HG02588 (cell line): Measurements from ENCODE around the gene SNX24.
A peak's percentile ranks its signal among the peaks of the same experiment; 100 is the strongest.

Source experiments
- ATAC-seq: cut with Tn5 transposase; IDR thresholded peaks from one replicate; pipeline ENCODE4 v1.9.1; 2021; ENCODE audit warnings: mild to moderate bottlenecking, moderate library complexity; ENCODE audit not compliant: unreplicated experiment

Gene SNX24

GRCh38 chr5:122915717-122916461 lies 70.5 kb downstream of the SNX24 start:
- peak; percentile 88 for ATAC-seq

GRCh38 chr5:122916490-122916889 lies 71.1 kb downstream of the SNX24 start:
- ATAC-seq, result no peak

DNA sequence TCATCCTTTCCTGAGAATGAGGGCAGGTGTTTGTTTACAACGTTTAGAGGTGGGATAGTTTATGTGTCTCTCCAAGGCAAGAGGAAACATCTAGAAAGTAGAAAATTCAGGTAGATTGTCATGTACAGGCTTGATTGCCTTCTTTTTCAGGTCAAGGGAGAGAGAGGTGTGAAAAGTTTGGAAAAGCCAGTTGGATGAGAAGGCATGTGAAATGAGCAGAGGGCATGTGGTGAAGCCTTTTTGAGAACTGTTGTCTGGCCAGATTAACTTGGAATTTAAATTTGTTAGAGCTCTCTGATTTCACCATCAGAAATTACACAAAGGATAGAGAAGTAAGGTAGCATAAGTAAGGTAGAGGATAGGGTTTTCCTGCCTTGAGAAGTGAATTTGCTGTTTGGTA lies 74.6 kb downstream of the SNX24 start:
- ATAC-seq, result no peak

DNA sequence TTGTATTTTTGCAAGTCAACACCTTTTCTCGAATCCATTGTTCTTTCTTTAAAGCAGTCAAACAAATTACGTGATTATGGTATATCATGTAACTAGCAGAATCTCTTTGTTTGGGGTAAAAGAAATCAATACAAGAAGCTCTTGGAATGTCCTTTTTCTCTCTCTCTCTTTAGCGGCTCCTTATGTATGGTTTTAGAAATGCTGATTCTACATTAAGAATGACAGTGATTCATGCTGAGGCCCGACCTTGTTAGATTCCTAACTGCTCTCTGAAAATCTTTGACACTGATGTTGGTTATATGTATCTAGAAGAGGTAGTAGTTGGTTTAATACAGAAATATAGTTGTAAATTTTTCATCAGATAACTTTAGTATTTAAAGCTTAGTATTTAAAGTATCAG lies 76.4 kb downstream of the SNX24 start:
- ATAC-seq, result no peak

GRCh38 chr5:122924203-122924602 lies 78.8 kb downstream of the SNX24 start:
- no peak for ATAC-seq

DNA sequence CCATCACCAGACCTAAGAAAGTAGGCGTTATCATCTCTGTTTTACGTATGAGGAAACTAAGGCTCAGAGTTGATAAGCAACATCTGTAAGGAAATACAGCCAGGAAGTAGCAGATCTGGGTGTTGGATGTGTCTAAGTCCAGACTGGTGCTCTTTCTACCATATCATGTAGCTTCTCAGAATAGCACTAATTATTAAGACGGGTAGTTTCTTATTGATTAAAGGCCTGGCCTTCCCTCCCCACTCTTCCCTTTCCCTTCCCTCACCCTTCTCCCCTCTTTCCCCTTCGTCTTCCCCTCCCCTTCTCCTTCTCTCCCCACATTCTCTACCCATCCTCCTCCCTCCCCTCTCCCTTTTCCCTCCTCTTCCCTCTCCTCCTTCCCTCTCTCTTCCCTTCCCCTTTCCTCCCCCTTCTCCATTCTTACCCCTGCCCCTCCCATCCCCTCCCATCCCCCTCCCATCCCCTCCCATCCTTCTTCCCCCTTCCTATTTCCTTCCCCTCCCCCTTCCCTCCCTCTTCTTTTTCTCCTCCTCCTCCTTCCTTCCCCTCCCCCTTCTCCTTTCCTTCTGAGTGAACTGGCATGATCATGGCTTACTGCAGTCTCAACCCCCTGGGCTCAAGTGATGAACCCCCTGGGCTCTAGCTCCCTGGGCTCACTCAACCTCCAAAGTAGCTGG lies 79.4 kb downstream of the SNX24 start:
- no peak for ATAC-seq

DNA sequence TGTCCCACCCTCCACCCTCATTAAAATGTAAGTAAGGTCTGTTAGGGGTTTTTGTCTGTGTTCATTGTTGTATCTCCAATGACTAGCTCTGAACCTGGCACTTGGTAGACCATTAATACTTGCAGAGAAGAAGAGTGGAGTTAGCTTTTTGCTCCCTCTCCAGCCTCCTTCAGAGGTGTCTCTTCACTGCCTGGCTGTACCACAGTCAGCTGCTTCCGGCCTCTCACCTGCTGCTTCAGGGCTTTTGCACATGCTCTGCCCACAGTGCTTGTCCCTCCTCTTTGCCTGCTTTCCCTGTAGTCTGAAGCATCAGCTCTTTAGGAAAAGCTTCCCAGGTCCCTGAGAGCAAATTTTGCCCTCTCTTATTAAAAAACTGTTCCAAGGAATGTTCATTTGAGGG lies 83.6 kb downstream of the SNX24 start:
- no peak for ATAC-seq

- ATAC-seq, result no peak
Observed at GRCh38 chr5:122929980-122930379, 84.6 kb downstream of the SNX24 start.

GRCh38 chr5:122933956-122934355 lies 88.5 kb downstream of the SNX24 start:
- no peak for ATAC-seq

- no peak for ATAC-seq
Observed at GRCh38 chr5:122936088-122936487, 90.7 kb downstream of the SNX24 start.

GRCh38 chr5:122937914-122938313 lies 92.5 kb downstream of the SNX24 start:
- ATAC-seq, result no peak

DNA sequence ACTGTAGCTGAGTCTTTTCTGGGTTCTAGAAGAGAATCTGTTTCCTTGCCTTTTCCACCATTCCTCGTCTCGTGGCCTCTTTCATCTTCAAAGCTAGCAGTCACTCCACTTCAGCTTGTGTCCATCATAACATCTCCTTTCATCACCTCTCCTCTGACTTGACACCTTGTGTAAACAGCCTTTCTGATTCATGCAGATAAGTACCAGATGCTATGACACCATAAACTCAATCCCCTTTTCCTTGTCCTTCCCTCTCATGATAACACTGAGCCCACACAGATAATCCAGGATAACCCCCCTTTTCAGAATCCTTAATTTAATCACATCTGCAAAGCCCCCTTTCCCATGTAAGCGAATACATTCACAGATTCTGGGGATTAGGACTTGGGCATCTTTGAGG lies 95.5 kb downstream of the SNX24 start:
- no peak for ATAC-seq

GRCh38 chr5:122941737-122942136 lies 96.3 kb downstream of the SNX24 start:
- ATAC-seq, result no peak

DNA sequence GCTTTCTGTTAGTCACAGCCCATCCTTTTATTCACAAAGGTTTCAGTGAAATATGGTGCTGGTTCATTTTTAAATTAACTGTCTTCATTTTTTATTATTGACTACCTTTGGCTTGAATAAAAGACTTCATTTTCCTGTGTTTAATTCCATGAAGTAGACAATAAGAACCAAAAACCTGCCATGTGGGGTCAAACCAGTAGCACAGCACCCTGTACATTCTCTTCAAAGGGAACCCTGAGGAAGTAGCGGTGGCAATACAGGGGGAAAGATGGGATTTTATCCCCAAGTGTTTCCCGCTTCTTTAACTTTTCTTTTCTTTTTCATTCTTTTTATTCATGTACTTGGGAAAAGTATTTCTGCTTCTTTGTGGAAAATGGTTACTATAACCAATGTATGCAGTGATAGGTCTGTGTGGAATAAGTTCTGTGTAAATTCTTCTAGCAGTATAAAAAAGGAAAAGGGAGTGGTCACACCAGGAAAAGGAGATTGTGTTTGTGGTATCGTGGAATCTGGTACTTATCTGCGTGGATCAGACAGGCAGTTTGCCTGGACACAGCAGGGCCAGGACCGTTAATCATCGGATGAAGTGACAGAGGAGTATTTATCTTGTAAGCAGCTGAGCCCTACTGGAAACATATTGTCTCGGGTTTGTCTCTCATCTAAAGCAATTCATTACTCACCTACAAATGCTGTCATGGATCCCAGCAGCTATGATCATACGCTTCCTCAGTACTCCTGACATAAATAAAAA lies 96.9 kb downstream of the SNX24 start:
- ATAC-seq, result no peak

DNA sequence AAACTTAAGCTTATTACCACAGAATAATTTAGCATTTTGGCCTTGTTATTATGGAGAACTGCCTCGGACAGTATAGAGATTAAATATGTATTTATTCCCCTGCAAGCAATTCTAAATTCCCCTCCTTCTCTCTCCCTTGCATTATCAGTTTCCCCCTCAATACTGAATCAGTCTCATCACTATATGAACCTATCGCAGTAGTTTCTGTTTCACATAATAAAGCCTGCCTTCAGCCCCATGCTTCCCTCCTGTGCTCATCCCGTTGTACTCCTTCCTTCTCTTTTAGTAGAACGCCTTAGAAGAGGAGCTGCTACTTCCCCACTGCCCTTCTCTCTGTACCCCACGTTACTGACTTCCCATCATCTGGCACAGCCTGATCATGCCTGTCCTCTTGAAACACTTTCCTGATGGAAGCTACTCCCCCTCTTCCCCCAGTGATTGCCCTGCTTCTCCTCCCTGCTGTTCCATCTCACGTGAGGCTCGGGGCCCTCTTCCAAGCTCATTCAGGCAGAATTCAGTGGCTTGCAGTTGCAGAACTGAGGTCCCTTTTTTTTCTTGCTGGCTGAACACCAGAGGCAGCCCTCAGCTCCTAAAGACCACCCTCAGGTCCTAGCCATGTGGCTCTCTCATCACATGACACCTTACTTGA lies 97.8 kb downstream of the SNX24 start:
- ATAC-seq, result no peak

DNA sequence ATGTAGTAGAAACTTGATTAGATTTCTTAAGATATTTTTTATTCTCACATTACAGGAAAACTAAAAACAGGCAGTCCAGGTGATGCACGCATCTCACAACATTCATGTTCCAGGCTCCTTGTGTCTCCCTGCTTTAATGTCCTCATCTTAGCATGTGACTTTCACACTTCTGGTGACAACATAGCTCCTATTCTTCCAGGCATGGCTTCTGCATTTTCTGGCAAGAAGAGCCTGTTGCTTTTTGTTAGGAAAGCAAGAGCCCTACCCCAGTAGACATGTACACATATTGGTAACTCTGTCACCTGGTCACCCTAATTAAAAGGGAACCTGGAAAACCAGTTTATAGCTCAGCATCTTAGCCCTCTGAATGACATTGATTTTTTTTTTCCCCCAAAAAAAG lies 98.6 kb downstream of the SNX24 start:
- no peak for ATAC-seq

GRCh38 chr5:122947372-122947771 lies 102.0 kb downstream of the SNX24 start:
- no peak for ATAC-seq

DNA sequence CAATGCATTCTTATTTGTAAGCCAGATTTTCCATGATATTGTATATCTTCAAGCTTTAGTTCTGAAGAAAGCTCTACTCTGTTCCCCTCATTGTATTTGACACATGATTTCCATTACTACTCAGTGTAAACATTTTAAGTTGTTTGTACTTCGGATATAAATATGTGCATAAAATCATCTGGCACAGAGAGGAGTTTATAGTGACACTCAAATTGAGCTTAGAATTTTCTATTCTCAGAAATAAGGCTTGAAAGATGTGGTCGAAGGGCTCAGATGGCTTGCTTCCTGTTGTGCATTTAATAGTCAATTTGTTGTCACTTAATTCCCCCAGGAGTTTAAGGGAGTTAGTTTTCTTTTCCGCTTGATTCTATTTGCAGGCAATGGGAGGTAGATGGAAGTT lies 102.4 kb downstream of the SNX24 start:
- no peak for ATAC-seq

DNA sequence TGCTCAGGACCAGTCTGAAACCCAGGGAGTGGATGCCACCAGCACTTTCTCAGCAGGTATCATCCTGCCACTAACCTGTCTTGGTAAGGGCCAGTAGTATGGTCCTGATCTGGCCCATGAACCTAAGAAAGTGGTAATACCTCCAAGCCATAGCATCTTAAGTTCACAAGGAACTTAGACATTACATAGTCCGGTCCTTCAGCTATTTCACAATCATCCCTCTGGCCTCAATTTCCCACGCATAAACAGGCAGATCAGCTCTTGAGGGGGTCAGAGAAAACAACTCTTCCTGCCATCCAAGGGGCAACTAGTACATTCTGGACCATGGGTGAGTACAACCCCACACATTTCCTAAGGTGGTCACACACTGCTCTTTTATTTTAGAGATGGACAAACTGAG lies 102.9 kb downstream of the SNX24 start:
- no peak for ATAC-seq

DNA sequence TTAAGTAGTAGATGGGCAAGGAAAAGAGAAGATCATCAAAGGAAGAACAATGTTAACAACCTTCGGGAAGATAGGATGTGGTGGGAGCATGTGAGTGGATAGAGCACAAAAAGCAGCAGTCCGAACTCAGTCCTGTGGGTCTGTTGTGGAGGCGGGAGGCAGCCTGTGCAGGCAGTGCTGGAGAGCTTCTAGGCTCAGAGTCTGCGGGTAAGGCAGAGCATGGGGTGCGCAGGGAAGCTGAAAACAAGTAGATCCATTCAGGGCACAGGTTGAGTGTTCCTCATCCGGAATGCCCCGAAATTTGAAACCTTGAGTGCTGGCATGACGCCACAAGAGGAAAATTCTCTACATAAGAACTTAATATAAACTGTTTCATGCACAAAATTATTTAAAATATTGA lies 106.2 kb downstream of the SNX24 start:
- ATAC-seq, result no peak

DNA sequence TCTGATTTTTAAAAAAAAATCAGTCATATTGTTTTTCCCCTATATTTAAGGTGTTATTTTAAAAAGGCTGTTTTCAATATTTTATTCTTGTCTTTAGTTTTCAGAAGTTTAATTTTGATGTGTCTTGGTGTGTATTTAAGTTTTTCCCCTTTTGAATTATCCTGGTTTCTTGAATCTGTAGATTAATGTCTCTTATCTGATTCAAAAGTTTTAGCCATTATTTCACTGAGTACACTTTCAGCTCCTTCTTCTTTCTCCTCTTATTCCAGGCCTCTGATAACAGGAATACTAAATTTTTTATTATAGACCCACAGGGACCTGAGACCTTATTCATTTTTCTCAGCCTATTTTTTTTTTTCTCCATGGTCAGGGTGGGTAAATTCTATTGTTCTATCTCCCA lies 109.3 kb downstream of the SNX24 start:
- ATAC-seq, result no peak
